HL-60 (cell line): ENCODE results near the gene DHCR24.

ENCODE experiments used
- DNase-seq, 2 experiments: peaks; one replicate each; pipeline ENCODE4 v3.0.0-alpha.2; 2010 to 2020; ENCODE audit warnings: low read depth in 1 of 2, low spot score in 1 of 2
- H3K27ac ChIP-seq: fragments of 250-450 bp; sonication (Bioruptor Pico); replicated peaks from 2 replicates; pipeline ENCODE4 v1.5.1; 2020; ENCODE audit warnings: mild to moderate bottlenecking, moderate library complexity
- H3K27me3 ChIP-seq: fragments of 250-450 bp; sonication (Bioruptor Pico); 2 replicates; pipeline ENCODE4 v1.5.1; 2021; ENCODE audit warnings: mild to moderate bottlenecking, moderate library complexity; ENCODE audit not compliant: insufficient read depth, poor library complexity, severe bottlenecking
- H3K4me3 ChIP-seq: replicated peaks from 2 replicates; pipeline ENCODE4 v1.5.1; 2011; ENCODE audit warnings: mild to moderate bottlenecking, control low read depth, low read length; ENCODE audit not compliant: insufficient read depth
- GABPA ChIP-seq: IDR thresholded peaks from 2 replicates; pipeline ENCODE4 v1.6.1; 2012; ENCODE audit warnings: low read depth
- POLR2AphosphoS5 ChIP-seq: IDR thresholded peaks from 2 replicates; pipeline ENCODE4 v1.6.1; 2012; ENCODE audit warnings: low read depth
- REST ChIP-seq: IDR thresholded peaks from 2 replicates; pipeline ENCODE4 v1.6.1; 2012; ENCODE audit warnings: low read depth; ENCODE audit not compliant: insufficient replicate concordance
- SPI1 ChIP-seq: IDR thresholded peaks from 2 replicates; pipeline ENCODE4 v1.6.1; 2012; ENCODE audit warnings: low read depth, mild to moderate bottlenecking, borderline replicate concordance
- TF ChIP-seq, protein P1 (sequence below): IDR thresholded peaks from one replicate; pipeline ENCODE4 v1.5.1; 2011; ENCODE audit warnings: low read length, control low read depth, inconsistent platforms; ENCODE audit not compliant: insufficient read depth

The DHCR24 gene

DNA sequence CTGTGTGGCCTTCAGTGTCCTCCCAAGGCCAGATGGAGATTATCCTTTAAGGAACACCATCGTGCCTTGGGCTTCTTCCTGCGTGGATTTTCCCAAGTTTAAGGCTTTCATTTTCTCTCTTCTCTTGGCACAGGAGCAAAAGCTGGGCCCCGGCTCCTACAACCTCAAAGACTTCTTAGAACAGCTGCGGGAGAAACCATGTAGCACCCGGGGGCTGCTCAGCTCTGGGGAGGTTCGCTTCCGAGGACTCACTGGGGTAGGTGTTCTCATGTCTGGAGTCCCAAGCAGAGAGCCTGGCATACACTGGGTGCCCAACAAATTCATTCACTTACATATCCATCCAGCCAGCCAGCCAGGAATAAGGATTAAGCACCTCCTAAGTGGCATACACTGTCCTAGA lies 79.2 kb downstream of the DHCR24 start:
- Histone ChIP-seq H3K27ac (no peak overlapping the region), H3K27me3 (no peaks in the 10 kb centered on the region), H3K4me3 (no peak overlapping the region)
- TF ChIP-seq, protein P1, sequence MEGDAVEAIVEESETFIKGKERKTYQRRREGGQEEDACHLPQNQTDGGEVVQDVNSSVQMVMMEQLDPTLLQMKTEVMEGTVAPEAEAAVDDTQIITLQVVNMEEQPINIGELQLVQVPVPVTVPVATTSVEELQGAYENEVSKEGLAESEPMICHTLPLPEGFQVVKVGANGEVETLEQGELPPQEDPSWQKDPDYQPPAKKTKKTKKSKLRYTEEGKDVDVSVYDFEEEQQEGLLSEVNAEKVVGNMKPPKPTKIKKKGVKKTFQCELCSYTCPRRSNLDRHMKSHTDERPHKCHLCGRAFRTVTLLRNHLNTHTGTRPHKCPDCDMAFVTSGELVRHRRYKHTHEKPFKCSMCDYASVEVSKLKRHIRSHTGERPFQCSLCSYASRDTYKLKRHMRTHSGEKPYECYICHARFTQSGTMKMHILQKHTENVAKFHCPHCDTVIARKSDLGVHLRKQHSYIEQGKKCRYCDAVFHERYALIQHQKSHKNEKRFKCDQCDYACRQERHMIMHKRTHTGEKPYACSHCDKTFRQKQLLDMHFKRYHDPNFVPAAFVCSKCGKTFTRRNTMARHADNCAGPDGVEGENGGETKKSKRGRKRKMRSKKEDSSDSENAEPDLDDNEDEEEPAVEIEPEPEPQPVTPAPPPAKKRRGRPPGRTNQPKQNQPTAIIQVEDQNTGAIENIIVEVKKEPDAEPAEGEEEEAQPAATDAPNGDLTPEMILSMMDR: no peak
- TF ChIP-seq POLR2AphosphoS5 (no peak), SPI1 (no peak), REST (no peak), GABPA (no peak)
- DNase-seq: no peak

DNA sequence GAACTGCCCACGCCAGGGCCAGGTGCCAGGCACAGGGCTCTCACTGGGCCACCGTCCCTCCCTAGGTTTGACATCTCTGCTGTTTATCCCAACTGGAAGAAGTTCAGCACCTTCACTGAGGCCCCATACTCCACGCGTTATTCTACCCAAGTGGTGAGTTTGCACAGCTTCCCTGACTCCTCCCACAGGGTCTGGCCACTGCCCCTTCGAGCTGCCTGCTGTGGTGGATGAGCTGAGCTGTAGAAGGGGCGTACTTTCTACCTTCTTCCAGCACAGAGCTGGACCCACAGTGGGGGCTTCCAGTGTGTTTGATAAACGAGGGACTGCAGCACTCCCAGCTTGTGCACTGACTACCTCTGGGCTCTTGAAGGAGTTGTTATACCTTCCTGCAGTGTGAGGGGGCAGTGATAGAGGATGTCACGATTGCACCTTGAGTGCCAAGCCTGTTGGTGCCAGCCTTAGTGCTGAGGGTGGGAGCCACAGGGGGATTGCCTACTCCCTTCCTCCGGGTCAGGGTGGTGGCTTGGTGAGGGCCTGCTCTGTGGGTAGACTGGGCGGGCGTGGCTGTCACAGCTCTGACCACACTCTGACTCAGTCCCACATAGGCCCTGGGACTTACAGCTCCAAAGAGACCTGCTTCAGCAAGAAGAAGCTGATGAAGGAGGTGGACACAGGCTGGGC lies 79.9 kb downstream of the DHCR24 start:
- no peak for DNase-seq
- H3K4me3 ChIP-seq: no peak overlapping the region
- no peak for TF ChIP-seq REST
- TF ChIP-seq SPI1: no peak
- TF ChIP-seq, protein P1: no peak
- TF ChIP-seq POLR2AphosphoS5: no peak
- TF ChIP-seq GABPA: no peak
- H3K27ac ChIP-seq: no peak overlapping the region
- H3K27me3 ChIP-seq: no peaks in the 10 kb centered on the region

DNA sequence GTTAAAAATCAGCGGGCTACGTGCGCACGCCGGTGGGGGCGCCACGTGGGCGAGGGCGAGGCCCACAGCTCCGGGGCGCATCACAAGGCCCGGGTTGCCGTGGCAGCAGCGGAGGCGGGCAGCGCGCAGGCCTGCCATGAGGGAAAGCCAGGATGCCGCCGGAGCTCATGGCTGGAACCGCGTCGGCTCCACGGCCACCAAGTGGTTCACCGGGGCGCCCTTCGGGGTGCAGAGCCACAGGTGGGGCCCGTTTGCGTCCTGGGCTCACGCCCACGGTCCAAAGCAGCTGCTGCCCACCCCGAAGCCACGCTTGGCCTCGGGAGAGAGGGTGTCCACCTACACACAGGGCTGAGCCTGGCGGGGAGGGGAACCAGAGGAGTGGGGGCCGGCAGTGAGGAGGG lies 81.0 kb downstream of the DHCR24 start:
- no peak for DNase-seq
- Histone ChIP-seq H3K27ac (no peak overlapping the region), H3K4me3 (no peak overlapping the region), H3K27me3 (no peaks in the 10 kb centered on the region)
- TF ChIP-seq REST: no peak
- no peak for TF ChIP-seq SPI1
- TF ChIP-seq POLR2AphosphoS5: no peak
- TF ChIP-seq, protein P1: no peak
- TF ChIP-seq GABPA: no peak
